HepG2 (cell line): ENCODE measurements around the gene MICAL1. TPM values are rescaled to one million over a fixed set of nuclear protein-coding genes. Genes with fewer than 3 reads are reported as not detected.

ENCODE experiments used
- CERS6 ChIP-seq: sonication (generic); formaldehyde crosslinking; IDR thresholded peaks from 2 replicates; pipeline ENCODE4 v1.5.0; 2020; ENCODE audit warnings: missing genetic modification reagents
- ESRRA ChIP-seq: sonication (generic); formaldehyde crosslinking; IDR thresholded peaks from 2 replicates; pipeline ENCODE4 v1.5.1; 2020; ENCODE audit warnings: mild to moderate bottlenecking, low read depth, missing genetic modification reagents
- FOXC1 ChIP-seq: sonication (generic); formaldehyde crosslinking; IDR thresholded peaks from 2 replicates; pipeline ENCODE4 v1.8.0; 2022; ENCODE audit warnings: mild to moderate bottlenecking, missing genetic modification reagents, borderline replicate concordance
- KAT2B ChIP-seq: fragments of 150-350 bp; IDR thresholded peaks from 2 replicates; pipeline ENCODE4 v1.6.1; 2014; ENCODE audit warnings: low read depth, low read length, borderline replicate concordance
- KLF15 ChIP-seq: sonication (generic); formaldehyde crosslinking; IDR thresholded peaks from 2 replicates; pipeline ENCODE4 v1.8.1; 2023; ENCODE audit warnings: borderline replicate concordance, mild to moderate bottlenecking, inconsistent platforms, missing genetic modification reagents, mixed read lengths
- NR2F1 ChIP-seq, 2 experiments: fragments of 450-650 bp in 1 of 2; formaldehyde crosslinking in 1 of 2; IDR thresholded peaks; 2 replicates each; pipeline versions ENCODE4 v1.5.0 to v1.6.1; 2016 to 2020; ENCODE audit warnings: mild to moderate bottlenecking in 1 of 2, missing compliant biosample characterization in 1 of 2, missing genetic modification reagents in 1 of 2, moderate library complexity in 1 of 2
- NR2F2 ChIP-seq: IDR thresholded peaks from 2 replicates; pipeline ENCODE4 v1.6.1; 2012; ENCODE audit warnings: low read depth, inconsistent platforms, borderline replicate concordance
- PBX2 ChIP-seq: IDR thresholded peaks from 2 replicates; pipeline ENCODE4 v1.6.1; 2016; ENCODE audit warnings: control low read depth
- POLR2A ChIP-seq, 2 experiments: IDR thresholded peaks; 2 replicates each; pipeline ENCODE4 v1.6.1; 2011; ENCODE audit warnings: low read depth in 2 of 2, low read length in 2 of 2, mild to moderate bottlenecking in 1 of 2, moderate library complexity in 1 of 2; ENCODE audit not compliant: insufficient read depth in 1 of 2
- RBM39 ChIP-seq: fragments of 200-400 bp; formaldehyde crosslinking; IDR thresholded peaks from one replicate; pipeline ENCODE4 v1.6.1; 2018; ENCODE audit warnings: antibody characterized with exemption, mild to moderate bottlenecking, low read depth, low read length; ENCODE audit not compliant: poor library complexity, severe bottlenecking
- SAP130 ChIP-seq: IDR thresholded peaks from 2 replicates; pipeline ENCODE4 v1.6.1; 2016; ENCODE audit warnings: low read depth
- SATB2 ChIP-seq: sonication (generic); formaldehyde crosslinking; IDR thresholded peaks from 2 replicates; pipeline ENCODE4 v1.5.0; 2020; ENCODE audit warnings: missing genetic modification reagents
- SCMH1 ChIP-seq: sonication (generic); formaldehyde crosslinking; IDR thresholded peaks from 2 replicates; pipeline ENCODE4 v1.9.0; 2021; ENCODE audit warnings: missing genetic modification reagents, mild to moderate bottlenecking, borderline replicate concordance
- SP4 ChIP-seq: sonication (generic); formaldehyde crosslinking; IDR thresholded peaks from 2 replicates; pipeline ENCODE4 v1.8.1; 2023; ENCODE audit warnings: mild to moderate bottlenecking, missing genetic modification reagents
- TEAD3 ChIP-seq: optimal IDR thresholded peaks from 2 replicates; pipeline ENCODE3; 2016; ENCODE audit warnings: borderline replicate concordance
- TFDP1 ChIP-seq: IDR thresholded peaks from 2 replicates; pipeline ENCODE4 v1.6.1; 2016; ENCODE audit warnings: missing compliant biosample characterization, missing genetic modification reagents, borderline replicate concordance
- ZFY ChIP-seq: sonication (generic); formaldehyde crosslinking; IDR thresholded peaks from 2 replicates; pipeline ENCODE4 v1.4.0; 2020; ENCODE audit warnings: missing genetic modification reagents
- ZMYM2 ChIP-seq: sonication (generic); formaldehyde crosslinking; IDR thresholded peaks from 2 replicates; pipeline ENCODE4 v1.8.0; 2022; ENCODE audit warnings: mild to moderate bottlenecking, missing genetic modification reagents
- ZNF232 ChIP-seq: sonication (generic); formaldehyde crosslinking; IDR thresholded peaks from 2 replicates; pipeline ENCODE4 v1.4.0; 2020; ENCODE audit warnings: missing genetic modification reagents, borderline replicate concordance
- ZNF280B ChIP-seq: sonication (generic); formaldehyde crosslinking; IDR thresholded peaks from 2 replicates; pipeline ENCODE4 v1.5.0; 2020; ENCODE audit warnings: missing genetic modification reagents, mild to moderate bottlenecking, borderline replicate concordance
- ZNF746 ChIP-seq: sonication (generic); formaldehyde crosslinking; IDR thresholded peaks from 2 replicates; pipeline ENCODE4 v1.8.0; 2022; ENCODE audit warnings: mild to moderate bottlenecking, missing genetic modification reagents
- ZNF75D ChIP-seq: sonication (generic); formaldehyde crosslinking; IDR thresholded peaks from 2 replicates; pipeline ENCODE4 v1.8.1; 2023; ENCODE audit warnings: missing genetic modification reagents, mild to moderate bottlenecking, borderline replicate concordance
- ZNF83 ChIP-seq: sonication (generic); formaldehyde crosslinking; IDR thresholded peaks from 2 replicates; pipeline ENCODE4 v1.4.0; 2020; ENCODE audit warnings: missing genetic modification reagents, mild to moderate bottlenecking, borderline replicate concordance
- polyA plus RNA-seq, 8 experiments: library from polyadenylated mRNA; depleted of rRNA in 3 of 8; stranded (reverse) in 7 of 8; unstranded in 1 of 8; fragments of >200 nt; fragmentation: Illumina TruSeq in 4 of 8; extraction: Trizol in 4 of 8; gene quantifications; 2 replicates each; pipeline versions ENCODE4 v1.2.1 to v1.2.3, GENCODE V29; 2011 to 2016; ENCODE audit warnings: low read depth in 4 of 8, missing spikeins in 1 of 8, mixed read lengths in 1 of 8; ENCODE audit not compliant: insufficient read depth in 1 of 8
- total RNA-seq, 5 experiments: library from RNA; depleted of rRNA; stranded (reverse); fragments of >200 nt; fragmentation: Illumina TruSeq; extraction: Trizol; gene quantifications; 2 replicates each; pipeline ENCODE4 v1.2.3, GENCODE V29; 2016; ENCODE audit warnings: low read depth in 1 of 5

MICAL1 gene
- total and polyA plus RNA-seq, 2 of the 13 experiments (the other 11 are each of a cell fraction or from before 2014, with no cell fraction given): 6.9 to 39.0 TPM

DNA sequence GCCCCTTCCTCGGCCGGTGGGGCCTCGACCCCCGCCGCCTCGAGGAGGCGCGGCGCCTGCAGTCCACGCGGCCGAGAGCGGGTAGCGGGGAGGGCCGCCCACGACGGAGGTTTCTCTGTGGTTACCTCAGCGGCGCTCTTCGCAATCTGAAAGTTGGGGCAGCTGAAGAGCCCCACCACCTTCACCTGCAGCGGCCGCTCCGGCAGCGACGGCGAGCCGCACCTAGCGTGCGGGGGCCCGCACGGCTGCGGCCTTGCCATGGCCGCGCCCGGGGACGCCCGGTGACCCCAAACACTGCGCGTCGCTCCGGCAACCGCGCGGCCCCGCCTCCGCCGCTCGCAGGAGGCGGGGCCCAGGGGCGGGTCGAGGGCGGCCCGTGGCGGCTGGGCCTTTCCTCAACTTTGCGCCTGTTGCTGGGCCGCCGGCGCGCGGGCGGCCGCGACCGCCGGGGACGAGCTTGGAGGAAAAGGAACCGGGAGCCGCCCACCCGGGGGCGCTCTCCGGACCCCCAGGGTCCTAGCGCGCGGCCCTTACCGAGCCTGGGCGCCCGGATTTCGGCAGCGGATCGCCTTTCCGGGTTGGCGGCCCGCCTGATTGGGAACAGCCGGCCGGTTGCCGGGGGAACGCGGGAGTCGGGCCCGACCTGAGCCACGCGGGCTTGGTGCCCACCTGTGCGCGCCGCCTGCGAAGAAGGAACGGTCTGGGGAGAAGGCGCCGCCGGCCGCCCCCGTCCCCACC lies 15.1 kb downstream of the MICAL1 start, which contains the start of the genes PPIL6 and SMPD2 (continued):
- TF ChIP-seq SP4 (CRISPR knock-in tag) (peak; percentile 12; the same call in 1 of the 2 replicates), PBX2 (no peak), FOXC1 (0 out of 2 replicates have a peak, but pooled peaks have one; percentile 47), NR2F2 (no peak; the same call in 1 of the 2 replicates), NR2F1 (CRISPR knock-in tag; IDR thresholded peaks at IDR 0.05) (no peak; a peak in 1 of 4 replicates), ZNF746 (CRISPR knock-in tag) (peak; percentile 19; the same call in 1 of the 2 replicates), KAT2B (no peak), RBM39 (no peak), ZNF280B (0 out of 2 replicates have a peak, but pooled peaks have one; percentile 39), TEAD3 (CRISPR knock-in tag) (no peak), KLF15 (CRISPR knock-in tag) (peak; percentile 62; the same call in 1 of the 2 replicates), ZNF75D (CRISPR knock-in tag) (no peak), ZNF83 (CRISPR knock-in tag) (peak; percentile 26; the same call in 1 of the 2 replicates), ZFY (CRISPR knock-in tag) (peak; percentile 82), SATB2 (CRISPR knock-in tag) (no peak; the same call in 1 of the 2 replicates), SAP130 (CRISPR knock-in tag) (peak; percentile 81; the same call in 1 of the 2 replicates), ZNF232 (CRISPR knock-in tag) (peak; percentile 64; the same call in 1 of the 2 replicates), TFDP1 (CRISPR knock-in tag) (peak; percentile 74; the same call in 1 of the 2 replicates), CERS6 (CRISPR knock-in tag) (0 out of 2 replicates have a peak, but pooled peaks have one; percentile 64), SCMH1 (CRISPR knock-in tag) (no peak), ZMYM2 (CRISPR knock-in tag) (no peak), ESRRA (CRISPR knock-in tag) (0 out of 2 replicates have a peak, but pooled peaks have one; percentile 6), POLR2A (IDR thresholded peaks at IDR 0.05; ENCODE audit: insufficient read depth in 1 of 2, low read depth in 2 of 2, low read length in 2 of 2) (peak; percentile 18 to 68; a peak in 2 of 4 replicates)
